ENCODE data around the gene SOAT2. TPM values are rescaled to one million over a fixed set of nuclear protein-coding genes. Genes with fewer than 3 reads are reported as not detected.
A peak's percentile ranks its signal among the peaks of the same experiment; 100 is the strongest.

The SOAT2 gene
- total RNA-seq, 4 donors from 2014 or later = 0.82 TPM; not detected in 3

DNA sequence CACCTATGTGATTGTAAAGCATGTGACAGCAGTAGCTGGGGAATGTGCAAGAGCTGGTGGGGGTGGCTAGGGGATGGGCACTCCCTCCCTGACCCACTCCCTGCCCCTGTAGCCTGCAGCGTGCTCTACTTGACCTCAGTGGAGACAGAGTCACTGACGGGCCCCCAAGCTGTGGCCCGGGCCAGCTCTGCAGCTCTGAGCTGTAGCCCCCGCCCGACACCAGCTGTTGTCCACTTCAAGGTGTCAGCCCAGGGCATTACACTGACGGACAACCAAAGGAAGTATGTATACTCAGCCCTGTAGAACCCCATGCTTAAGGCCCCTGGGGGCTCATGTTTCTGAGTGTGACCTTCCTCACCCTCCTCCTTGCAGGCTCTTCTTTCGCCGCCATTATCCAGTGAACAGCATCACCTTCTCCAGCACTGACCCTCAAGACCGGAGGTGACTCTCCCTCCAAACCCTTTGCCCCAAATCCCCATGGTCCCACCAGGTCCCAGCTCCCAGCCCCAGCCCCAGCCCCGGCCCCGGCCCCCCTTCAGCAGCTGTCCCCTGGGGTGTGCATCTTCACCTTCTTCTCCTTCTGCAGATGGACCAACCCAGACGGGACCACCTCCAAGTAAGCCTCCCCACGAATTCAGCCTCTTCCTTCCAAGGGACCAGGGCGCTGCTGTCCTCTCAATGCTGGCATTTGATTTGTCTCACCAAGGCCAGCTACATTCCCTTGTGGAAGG is 40.1 kb upstream of the SOAT2 start:
- peak in 1 of 2 donors; percentile 24 for DNase-seq
- TF ChIP-seq, protein P1, sequence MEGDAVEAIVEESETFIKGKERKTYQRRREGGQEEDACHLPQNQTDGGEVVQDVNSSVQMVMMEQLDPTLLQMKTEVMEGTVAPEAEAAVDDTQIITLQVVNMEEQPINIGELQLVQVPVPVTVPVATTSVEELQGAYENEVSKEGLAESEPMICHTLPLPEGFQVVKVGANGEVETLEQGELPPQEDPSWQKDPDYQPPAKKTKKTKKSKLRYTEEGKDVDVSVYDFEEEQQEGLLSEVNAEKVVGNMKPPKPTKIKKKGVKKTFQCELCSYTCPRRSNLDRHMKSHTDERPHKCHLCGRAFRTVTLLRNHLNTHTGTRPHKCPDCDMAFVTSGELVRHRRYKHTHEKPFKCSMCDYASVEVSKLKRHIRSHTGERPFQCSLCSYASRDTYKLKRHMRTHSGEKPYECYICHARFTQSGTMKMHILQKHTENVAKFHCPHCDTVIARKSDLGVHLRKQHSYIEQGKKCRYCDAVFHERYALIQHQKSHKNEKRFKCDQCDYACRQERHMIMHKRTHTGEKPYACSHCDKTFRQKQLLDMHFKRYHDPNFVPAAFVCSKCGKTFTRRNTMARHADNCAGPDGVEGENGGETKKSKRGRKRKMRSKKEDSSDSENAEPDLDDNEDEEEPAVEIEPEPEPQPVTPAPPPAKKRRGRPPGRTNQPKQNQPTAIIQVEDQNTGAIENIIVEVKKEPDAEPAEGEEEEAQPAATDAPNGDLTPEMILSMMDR (IDR thresholded peaks at IDR 0.05) = no peak
- TF ChIP-seq POLR2A (IDR thresholded peaks at IDR 0.05) = no peak
- no peaks in the 10 kb centered on the region for H3K9me3 ChIP-seq
- no peaks in the 10 kb centered on the region for H3K36me3 ChIP-seq
- no peak overlapping the region for H3K4me3 ChIP-seq
- intact Hi-C loops (cut with DNase I; ENCODE audit: low total_unique reads) = loop anchor here (10.0 kb wide), 1 partner anchor 132 kb away; no protein-coding TSS in a partner anchor
- H3K27ac ChIP-seq = peak overlapping the region; percentile 82 to 86
- no peaks in the 10 kb centered on the region for H3K27me3 ChIP-seq
- H3K4me1 ChIP-seq = peaks cover 0 to 27% of the 10 kb centered on the region in 2 donors

DNA sequence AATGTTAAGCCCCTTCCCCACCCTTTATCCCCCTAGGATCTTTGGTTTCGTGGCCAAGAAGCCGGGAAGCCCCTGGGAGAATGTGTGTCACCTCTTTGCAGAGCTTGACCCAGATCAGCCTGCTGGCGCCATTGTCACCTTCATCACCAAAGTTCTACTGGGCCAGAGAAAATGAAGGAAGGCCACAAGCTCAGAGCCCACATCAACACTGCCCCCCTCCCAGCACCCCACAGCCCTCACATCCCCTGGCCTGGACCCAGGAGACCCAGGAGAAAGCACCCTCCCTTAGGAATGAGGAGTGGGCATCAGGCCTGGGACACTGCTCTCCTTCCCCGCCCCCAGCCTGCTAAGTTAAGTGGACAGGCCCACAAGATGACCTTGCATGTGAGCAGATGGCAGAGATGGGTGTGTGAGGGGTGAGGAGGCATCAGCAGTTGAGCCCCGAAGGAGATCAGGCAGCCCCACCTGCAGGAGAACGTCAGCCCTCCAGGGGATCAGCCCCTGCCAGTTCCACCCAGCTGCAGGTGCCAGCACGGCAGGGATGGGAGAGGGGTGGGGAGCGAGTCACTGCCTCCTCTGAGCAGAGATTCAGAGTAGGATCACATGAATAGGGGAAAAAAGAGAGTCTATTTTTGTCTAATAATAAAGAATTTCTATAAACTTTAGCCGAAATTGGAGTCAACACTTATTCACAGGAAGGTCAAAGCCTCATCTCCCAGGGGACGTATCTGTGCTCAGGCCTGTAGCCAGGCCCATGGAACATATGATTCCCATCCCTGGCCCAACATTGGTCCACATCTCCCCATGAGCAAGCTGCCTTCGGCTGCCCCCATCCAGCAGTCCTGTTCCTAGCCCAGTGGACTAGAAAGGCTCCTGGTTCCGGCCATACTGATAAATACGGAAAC is 39.3 kb upstream of the SOAT2 start:
- H3K9me3 ChIP-seq = no peaks in the 10 kb centered on the region
- peak; percentile 82 for DNase-seq
- H3K4me1 ChIP-seq = peaks cover 0 to 27% of the 10 kb centered on the region in 2 donors
- H3K4me3 ChIP-seq = no peak overlapping the region
- no peaks in the 10 kb centered on the region for H3K27me3 ChIP-seq
- no peak for TF ChIP-seq POLR2A (IDR thresholded peaks at IDR 0.05)
- TF ChIP-seq, protein P1 (IDR thresholded peaks at IDR 0.05) = no peak
- peak overlapping the region; percentile 82 to 86 for H3K27ac ChIP-seq
- intact Hi-C loops (cut with DNase I; ENCODE audit: low total_unique reads) = loop anchor here (10.0 kb wide), 1 partner anchor 131 kb away; no protein-coding TSS in a partner anchor
- H3K36me3 ChIP-seq = no peaks in the 10 kb centered on the region

DNA sequence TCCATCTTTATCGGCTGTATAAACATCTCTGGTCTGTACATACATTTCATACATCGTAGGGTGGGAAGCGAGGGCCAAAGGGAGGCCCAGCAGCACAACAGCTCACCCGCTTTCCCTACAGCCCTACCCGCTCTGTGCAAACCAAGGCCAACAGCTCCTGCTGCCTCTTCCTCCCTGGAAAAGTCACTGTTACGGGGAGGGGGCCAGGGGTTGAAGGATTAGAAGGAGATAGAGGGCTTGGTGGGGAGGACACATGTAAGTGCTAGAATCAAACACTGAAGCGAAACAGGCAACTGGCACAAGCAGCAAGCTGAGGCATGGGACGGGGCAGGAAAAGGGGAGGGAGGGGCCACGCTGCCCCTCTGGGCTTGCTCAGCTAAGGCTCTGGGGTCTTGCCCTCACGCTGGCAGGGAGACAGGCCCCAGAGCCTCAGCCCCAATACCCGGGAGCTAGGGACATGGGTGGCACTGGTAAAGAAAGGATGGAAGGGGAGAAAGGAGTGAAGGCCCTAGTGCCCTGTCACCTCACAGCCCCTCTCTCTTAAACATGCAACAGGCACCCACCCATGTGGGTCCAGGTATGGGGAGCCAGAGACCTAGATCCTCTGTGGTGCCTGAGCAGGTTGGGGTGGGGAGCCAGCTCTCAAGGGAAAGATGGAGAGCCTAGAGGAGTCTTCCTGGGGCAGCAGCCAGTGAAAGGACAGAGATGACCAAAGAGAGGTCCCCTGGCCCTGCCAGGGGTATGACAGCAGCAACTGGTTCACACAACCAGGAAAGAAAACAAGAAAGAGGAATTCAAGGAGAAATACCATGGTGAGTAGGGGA is 38.5 kb upstream of the SOAT2 start:
- DNase-seq = peak; percentile 38
- Histone ChIP-seq H3K27me3 (no peaks in the 10 kb centered on the region), H3K27ac (peak overlapping the region; percentile 82 to 86), H3K9me3 (no peaks in the 10 kb centered on the region), H3K4me1 (peaks cover 0 to 27% of the 10 kb centered on the region in 2 donors), H3K36me3 (no peaks in the 10 kb centered on the region), H3K4me3 (no peak overlapping the region)
- intact Hi-C loops (cut with DNase I; ENCODE audit: low total_unique reads) = loop anchor here (10.0 kb wide), 1 partner anchor 130 kb away; no protein-coding TSS in a partner anchor
- no peak for TF ChIP-seq POLR2A (IDR thresholded peaks at IDR 0.05)
- TF ChIP-seq, protein P1 (IDR thresholded peaks at IDR 0.05) = no peak

DNA sequence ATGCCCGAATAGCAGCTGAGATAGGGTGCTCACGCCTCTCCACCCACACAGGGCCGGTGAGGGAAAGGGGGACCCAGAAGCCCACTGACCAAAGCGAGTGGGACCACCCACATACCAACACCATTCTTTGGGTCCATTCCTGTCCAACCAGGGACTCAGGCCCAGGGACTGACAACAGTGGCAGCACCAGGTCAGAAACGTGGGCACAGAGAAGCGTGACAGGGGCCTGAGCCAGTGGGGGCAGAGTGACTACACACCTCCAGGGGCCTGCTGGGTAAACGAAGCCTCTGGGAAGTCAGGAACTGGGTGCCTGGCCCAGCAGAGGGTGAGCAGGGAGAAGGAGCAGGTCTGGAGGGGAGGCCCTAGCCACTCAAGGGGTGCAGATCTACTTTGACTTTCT is 37.8 kb upstream of the SOAT2 start:
- peak; percentile 28 to 36 for DNase-seq
- intact Hi-C loops (cut with DNase I; ENCODE audit: low total_unique reads) = loop anchor here (10.0 kb wide), 1 partner anchor 129 kb away; no protein-coding TSS in a partner anchor

More for the DNA sequence above, 37.8 kb upstream of the SOAT2 start:
- H3K36me3 ChIP-seq = no peaks in the 10 kb centered on the region
- H3K9me3 ChIP-seq = no peaks in the 10 kb centered on the region
- H3K4me1 ChIP-seq = peaks cover 0 to 21% of the 10 kb centered on the region in 2 donors
- no peak for TF ChIP-seq POLR2A (IDR thresholded peaks at IDR 0.05)
- H3K4me3 ChIP-seq = no peak overlapping the region
- H3K27me3 ChIP-seq = no peaks in the 10 kb centered on the region
- H3K27ac ChIP-seq = peak overlapping the region; percentile 82 to 86

All from uterus (tissue), 4 donors.